ENCODE data around the gene IKBKE. TPM values are rescaled to one million over a fixed set of nuclear protein-coding genes. Genes with fewer than 3 reads are reported as not detected.
A peak's percentile ranks its signal among the peaks of the same experiment; 100 is the strongest.

The IKBKE gene
- total and polyA plus RNA-seq, 10 of the 15 experiments (the other 5 are each of a cell fraction or from before 2014, with no cell fraction given), result 12.8 to 35.1 (median 23.1) TPM

DNA sequence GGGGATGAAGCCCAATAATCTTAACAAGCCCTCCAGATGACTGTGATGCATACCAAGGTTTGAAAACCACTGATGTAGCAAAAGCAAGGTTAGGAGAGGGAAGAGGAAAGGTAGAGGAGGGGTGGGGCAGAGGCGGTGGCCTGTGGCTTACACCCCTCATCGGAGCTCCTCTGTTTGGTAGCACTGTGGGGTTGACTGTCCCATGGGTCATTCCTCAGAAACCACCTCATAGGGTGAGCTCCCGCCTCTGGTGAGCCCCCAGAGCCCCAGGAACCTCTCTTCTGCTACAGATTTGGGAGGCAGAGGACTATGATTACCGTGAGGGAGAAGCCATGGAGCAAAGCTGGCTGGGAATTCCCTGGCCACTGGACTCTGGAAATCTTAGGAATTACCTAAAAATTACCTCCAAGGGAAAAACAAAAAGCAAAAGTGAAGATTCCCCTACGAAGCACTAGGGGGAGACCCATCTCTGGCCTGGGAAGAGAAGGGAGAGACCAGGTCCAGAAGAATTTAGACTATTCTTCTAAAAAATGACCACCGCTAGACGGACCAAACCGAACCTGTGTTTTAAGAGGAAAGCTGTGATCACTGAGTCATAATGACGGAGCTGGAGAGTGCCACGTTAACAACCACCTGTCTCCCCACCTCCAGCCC lies 35.6 kb downstream of the IKBKE start:
- intact Hi-C loops (cut with micrococcal nuclease; ENCODE audit: unreplicated experiment), result loop anchor here (2.0 to 10.0 kb wide), 2 partner anchors 35 to 409 kb away; partner anchors contain the start of gene IKBKE
- ChIA-PET POLR2A (interaction anchor here (0.6 to 4.8 kb wide), 13 partner anchors 9 to 104 kb away, joined by 3 to 60 read pairs (median 4); partner anchors contain the start of gene IKBKE), SMC1A (ENCODE audit: uncharacterized antibody, unreplicated experiment) (interaction anchor here (0.6 to 5.6 kb wide), 19 partner anchors 10 to 166 kb away, joined by 3 to 61 read pairs (median 6); partner anchors contain the start of gene IKBKE), RAD21 (ENCODE audit: unreplicated experiment) (interaction anchor here (0.6 to 4.8 kb wide), 16 partner anchors 9 to 158 kb away, joined by 3 to 69 read pairs (median 5); partner anchors contain the start of gene IKBKE), CTCF (interaction anchor here (0.6 to 5.1 kb wide), 29 partner anchors 10 to 549 kb away, joined by 3 to 62 read pairs (median 4); partner anchors contain the start of genes DYRK3 and IKBKE)
- WGBS (ENCODE audit: insufficient coverage, insufficient replicate concordance, low lambda C conversion rate, missing lambda C conversion rate), result 17% methylated on average over 10 of the region's 10 CpGs
- Histone ChIP-seq H3K9me3 (replicated peaks; ENCODE audit: control insufficient read depth, insufficient read depth, low read length) (no peaks in the 10 kb centered on the region), H3K4me2 (ENCODE audit: control insufficient read depth, insufficient read depth) (peak overlapping the region; percentile 91), H3K4me1 (ENCODE audit: control insufficient read depth, insufficient read depth, low read length) (peaks cover 41% of the 10 kb centered on the region), H3K9ac (ENCODE audit: control insufficient read depth, insufficient read depth, low read length) (0 out of 2 replicates have a peak overlapping the region, but pooled peaks have one; percentile 16), H2AFZ (ENCODE audit: control insufficient read depth, low read depth, low read length) (no peak overlapping the region), H4K20me1 (ENCODE audit: control insufficient read depth, insufficient read depth) (no peaks in the 10 kb centered on the region), H3K36me3 (ENCODE audit: control insufficient read depth in 2 of 2, insufficient read depth in 2 of 2, low read length in 1 of 2) (no peaks in the 10 kb centered on the region), H3K4me3 (peak overlapping the region; percentile 72; the same call in 1 of the 2 replicates), H3K79me2 (ENCODE audit: control insufficient read depth, insufficient read depth, low read length) (no peaks in the 10 kb centered on the region), H3K27me3 (replicated peaks in 1 of 2; ENCODE audit: control insufficient read depth in 2 of 2, insufficient read depth in 2 of 2, low read length in 1 of 2) (no peaks in the 10 kb centered on the region), H3K27ac (ENCODE audit: control insufficient read depth, insufficient read depth) (no peak overlapping the region)
- TF ChIP-seq ZNF384 (IDR thresholded peaks at IDR 0.05; ENCODE audit: borderline replicate concordance, low read depth, low read length) (no peak), RAD21 (IDR thresholded peaks at IDR 0.05; ENCODE audit: insufficient read depth, low read depth, low read length) (peak; percentile 53), SMARCA5 (IDR thresholded peaks at IDR 0.05) (0 out of 2 replicates have a peak, but pooled peaks have one; percentile 6), CEBPB (IDR thresholded peaks at IDR 0.05; ENCODE audit: borderline replicate concordance in 1 of 2, low read depth in 2 of 2, low read length in 2 of 2) (no peak), RUNX3 (IDR thresholded peaks at IDR 0.05; ENCODE audit: low read length) (0 out of 2 replicates have a peak, but pooled peaks have one; percentile 2), IKZF1 (conservative IDR thresholded peaks at IDR 0.05) (peak; percentile 40), SMC3 (IDR thresholded peaks at IDR 0.05; ENCODE audit: borderline replicate concordance, low read length) (peak; percentile 49; the same call in 1 of the 2 replicates), EED (IDR thresholded peaks at IDR 0.05; ENCODE audit: low read depth) (0 out of 2 replicates have a peak, but pooled peaks have one; percentile 49), IKZF2 (IDR thresholded peaks at IDR 0.05) (peak; percentile 8 to 30; a peak in 2 of 4 replicates)
- TF ChIP-seq, protein P1, sequence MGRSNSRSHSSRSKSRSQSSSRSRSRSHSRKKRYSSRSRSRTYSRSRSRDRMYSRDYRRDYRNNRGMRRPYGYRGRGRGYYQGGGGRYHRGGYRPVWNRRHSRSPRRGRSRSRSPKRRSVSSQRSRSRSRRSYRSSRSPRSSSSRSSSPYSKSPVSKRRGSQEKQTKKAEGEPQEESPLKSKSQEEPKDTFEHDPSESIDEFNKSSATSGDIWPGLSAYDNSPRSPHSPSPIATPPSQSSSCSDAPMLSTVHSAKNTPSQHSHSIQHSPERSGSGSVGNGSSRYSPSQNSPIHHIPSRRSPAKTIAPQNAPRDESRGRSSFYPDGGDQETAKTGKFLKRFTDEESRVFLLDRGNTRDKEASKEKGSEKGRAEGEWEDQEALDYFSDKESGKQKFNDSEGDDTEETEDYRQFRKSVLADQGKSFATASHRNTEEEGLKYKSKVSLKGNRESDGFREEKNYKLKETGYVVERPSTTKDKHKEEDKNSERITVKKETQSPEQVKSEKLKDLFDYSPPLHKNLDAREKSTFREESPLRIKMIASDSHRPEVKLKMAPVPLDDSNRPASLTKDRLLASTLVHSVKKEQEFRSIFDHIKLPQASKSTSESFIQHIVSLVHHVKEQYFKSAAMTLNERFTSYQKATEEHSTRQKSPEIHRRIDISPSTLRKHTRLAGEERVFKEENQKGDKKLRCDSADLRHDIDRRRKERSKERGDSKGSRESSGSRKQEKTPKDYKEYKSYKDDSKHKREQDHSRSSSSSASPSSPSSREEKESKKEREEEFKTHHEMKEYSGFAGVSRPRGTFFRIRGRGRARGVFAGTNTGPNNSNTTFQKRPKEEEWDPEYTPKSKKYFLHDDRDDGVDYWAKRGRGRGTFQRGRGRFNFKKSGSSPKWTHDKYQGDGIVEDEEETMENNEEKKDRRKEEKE (IDR thresholded peaks at IDR 0.05), result no peak
- TF ChIP-seq, protein P2, sequence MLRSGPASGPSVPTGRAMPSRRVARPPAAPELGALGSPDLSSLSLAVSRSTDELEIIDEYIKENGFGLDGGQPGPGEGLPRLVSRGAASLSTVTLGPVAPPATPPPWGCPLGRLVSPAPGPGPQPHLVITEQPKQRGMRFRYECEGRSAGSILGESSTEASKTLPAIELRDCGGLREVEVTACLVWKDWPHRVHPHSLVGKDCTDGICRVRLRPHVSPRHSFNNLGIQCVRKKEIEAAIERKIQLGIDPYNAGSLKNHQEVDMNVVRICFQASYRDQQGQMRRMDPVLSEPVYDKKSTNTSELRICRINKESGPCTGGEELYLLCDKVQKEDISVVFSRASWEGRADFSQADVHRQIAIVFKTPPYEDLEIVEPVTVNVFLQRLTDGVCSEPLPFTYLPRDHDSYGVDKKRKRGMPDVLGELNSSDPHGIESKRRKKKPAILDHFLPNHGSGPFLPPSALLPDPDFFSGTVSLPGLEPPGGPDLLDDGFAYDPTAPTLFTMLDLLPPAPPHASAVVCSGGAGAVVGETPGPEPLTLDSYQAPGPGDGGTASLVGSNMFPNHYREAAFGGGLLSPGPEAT (IDR thresholded peaks at IDR 0.05; ENCODE audit: low read depth), result peak; percentile 41; the same call in 1 of the 2 replicates
- TF ChIP-seq, protein P3, sequence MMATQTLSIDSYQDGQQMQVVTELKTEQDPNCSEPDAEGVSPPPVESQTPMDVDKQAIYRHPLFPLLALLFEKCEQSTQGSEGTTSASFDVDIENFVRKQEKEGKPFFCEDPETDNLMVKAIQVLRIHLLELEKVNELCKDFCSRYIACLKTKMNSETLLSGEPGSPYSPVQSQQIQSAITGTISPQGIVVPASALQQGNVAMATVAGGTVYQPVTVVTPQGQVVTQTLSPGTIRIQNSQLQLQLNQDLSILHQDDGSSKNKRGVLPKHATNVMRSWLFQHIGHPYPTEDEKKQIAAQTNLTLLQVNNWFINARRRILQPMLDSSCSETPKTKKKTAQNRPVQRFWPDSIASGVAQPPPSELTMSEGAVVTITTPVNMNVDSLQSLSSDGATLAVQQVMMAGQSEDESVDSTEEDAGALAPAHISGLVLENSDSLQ (IDR thresholded peaks at IDR 0.05), result no peak
- TF ChIP-seq, protein P4, sequence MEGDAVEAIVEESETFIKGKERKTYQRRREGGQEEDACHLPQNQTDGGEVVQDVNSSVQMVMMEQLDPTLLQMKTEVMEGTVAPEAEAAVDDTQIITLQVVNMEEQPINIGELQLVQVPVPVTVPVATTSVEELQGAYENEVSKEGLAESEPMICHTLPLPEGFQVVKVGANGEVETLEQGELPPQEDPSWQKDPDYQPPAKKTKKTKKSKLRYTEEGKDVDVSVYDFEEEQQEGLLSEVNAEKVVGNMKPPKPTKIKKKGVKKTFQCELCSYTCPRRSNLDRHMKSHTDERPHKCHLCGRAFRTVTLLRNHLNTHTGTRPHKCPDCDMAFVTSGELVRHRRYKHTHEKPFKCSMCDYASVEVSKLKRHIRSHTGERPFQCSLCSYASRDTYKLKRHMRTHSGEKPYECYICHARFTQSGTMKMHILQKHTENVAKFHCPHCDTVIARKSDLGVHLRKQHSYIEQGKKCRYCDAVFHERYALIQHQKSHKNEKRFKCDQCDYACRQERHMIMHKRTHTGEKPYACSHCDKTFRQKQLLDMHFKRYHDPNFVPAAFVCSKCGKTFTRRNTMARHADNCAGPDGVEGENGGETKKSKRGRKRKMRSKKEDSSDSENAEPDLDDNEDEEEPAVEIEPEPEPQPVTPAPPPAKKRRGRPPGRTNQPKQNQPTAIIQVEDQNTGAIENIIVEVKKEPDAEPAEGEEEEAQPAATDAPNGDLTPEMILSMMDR (IDR thresholded peaks at IDR 0.05 in 2 of 3, conservative IDR thresholded peaks at IDR 0.05 in 1 of 3; ENCODE audit: control insufficient read depth in 2 of 3, extremely low read depth in 1 of 3, insufficient read depth in 1 of 3, low read depth in 3 of 3, low read length in 3 of 3), result peak; percentile 43 to 58 (median 44); a peak in 5 of 6 replicates
- DNase-seq (ENCODE audit: low read depth, low spot score), result no peak
- in situ Hi-C loops (cut with MboI), result no loop called here
- ATAC-seq, result peak; percentile 6
- no peak for FAIRE-seq
- BruUV-seq (replicated peaks), result no TSS peak

Measured in GM12878 (cell line).